SK-N-SH (cell line): ENCODE measurements around the gene CLEC4E. TPM values are rescaled to one million over a fixed set of nuclear protein-coding genes. Genes with fewer than 3 reads are reported as not detected.

Experiments
- CTCF ChIA-PET: fragments of 300-600, 350-600 bp; formaldehyde crosslinking; extraction: SDS; loops from one replicate; lab custom pipeline; 2021; lab: Yijun Ruan, JAX
- POLR2A ChIA-PET: fragments of 350-600 bp; sonication (Branson Sonifier 250); formaldehyde crosslinking; extraction: SDS; loops from one replicate; lab custom pipeline; 2020; ENCODE audit warnings: antibody characterized with exemption, inconsistent platforms; lab: Yijun Ruan, JAX
- DNase-seq: peaks from one replicate; pipeline ENCODE4 v3.0.0; 2012
- H2AFZ ChIP-seq: fragments of 200-600 bp; sonication (generic); 2 replicates; pipeline ENCODE4 v1.8.1; 2016; ENCODE audit warnings: antibody characterized with exemption, mild to moderate bottlenecking, low read depth
- H3F3A ChIP-seq: fragments of 200-600 bp; sonication (generic); replicated peaks from 2 replicates; pipeline ENCODE3; 2016; ENCODE audit warnings: antibody characterized with exemption, mild to moderate bottlenecking; ENCODE audit not compliant: insufficient read depth
- H3K27ac ChIP-seq, 2 experiments: fragments of 200-500 bp in 1 of 2; fragments of 200-600 bp in 1 of 2; sonication (Bioruptor generic) in 1 of 2; sonication (generic), shearing (Covaris generic) in 1 of 2; 2 replicates each; pipeline versions ENCODE4 v1.5.1 to v1.6.1; 2014 to 2016; ENCODE audit warnings: low read depth in 2 of 2, inconsistent platforms in 1 of 2, low read length in 1 of 2, mild to moderate bottlenecking in 1 of 2, mixed read lengths in 1 of 2
- H3K27me3 ChIP-seq: fragments of 200-600 bp; sonication (generic), shearing (Covaris generic); 2 replicates; pipeline ENCODE4 v1.6.1; 2016; ENCODE audit warnings: mixed run types; ENCODE audit not compliant: insufficient read depth
- H3K36me3 ChIP-seq, 2 experiments: fragments of 200-500 bp in 1 of 2; fragments of 200-600 bp in 1 of 2; sonication (Bioruptor generic) in 1 of 2; sonication (generic) in 1 of 2; replicated peaks in 1 of 2; 2 replicates each; pipeline versions ENCODE3 to v1.5.1; 2014 to 2016; ENCODE audit warnings: low read length in 1 of 2, mild to moderate bottlenecking in 1 of 2; ENCODE audit not compliant: insufficient read depth in 2 of 2, control insufficient read depth in 1 of 2
- H3K4me1 ChIP-seq, 2 experiments: fragments of 200-500 bp in 1 of 2; fragments of 200-600 bp in 1 of 2; sonication (Bioruptor generic) in 1 of 2; sonication (generic), shearing (Covaris generic) in 1 of 2; 2 replicates each; pipeline versions ENCODE4 v1.5.1 to v1.6.1; 2014 to 2016; ENCODE audit warnings: low read depth in 1 of 2, low read length in 1 of 2, mixed run types in 1 of 2; ENCODE audit not compliant: insufficient read depth in 2 of 2, control insufficient read depth in 1 of 2
- H3K4me2 ChIP-seq: fragments of 200-600 bp; sonication (generic), shearing (Covaris generic); 2 replicates; pipeline ENCODE4 v1.6.1; 2017; ENCODE audit warnings: mixed run types
- H3K4me3 ChIP-seq, 2 experiments: fragments of 200-500 bp in 1 of 2; fragments of 200-600 bp in 1 of 2; sonication (Bioruptor generic) in 1 of 2; sonication (generic), shearing (Covaris generic) in 1 of 2; 2 replicates each; pipeline versions ENCODE4 v1.5.1 to v1.8.1; 2014 to 2016; ENCODE audit warnings: low read depth in 2 of 2, inconsistent platforms in 1 of 2, low read length in 1 of 2, mild to moderate bottlenecking in 1 of 2, mixed read lengths in 1 of 2, moderate library complexity in 1 of 2
- H3K79me2 ChIP-seq: fragments of 200-600 bp; sonication (generic); 2 replicates; pipeline ENCODE4 v1.8.1; 2017; ENCODE audit warnings: mild to moderate bottlenecking; ENCODE audit not compliant: insufficient read depth
- H3K9ac ChIP-seq: fragments of 200-600 bp; sonication (generic); 2 replicates; pipeline ENCODE4 v1.6.1; 2017; ENCODE audit warnings: mixed run types
- H3K9me2 ChIP-seq: fragments of 200-600 bp; sonication (generic); 2 replicates; pipeline ENCODE4 v1.6.1; 2017; ENCODE audit warnings: mixed run types
- H3K9me3 ChIP-seq: fragments of 200-600 bp; sonication (generic); 2 replicates; pipeline ENCODE4 v1.6.1; 2017; ENCODE audit warnings: mixed run types, mild to moderate bottlenecking, moderate library complexity
- H4K20me1 ChIP-seq: fragments of 200-600 bp; sonication (generic); 2 replicates; pipeline ENCODE4 v1.6.1; 2017; ENCODE audit warnings: mild to moderate bottlenecking, mixed run types; ENCODE audit not compliant: insufficient read depth
- CHD2 ChIP-seq: fragments of 150-350 bp; IDR thresholded peaks from 2 replicates; pipeline ENCODE4 v1.6.1; 2018; ENCODE audit warnings: low read length; ENCODE audit not compliant: partially characterized antibody
- GATA2 ChIP-seq: sonication (generic); formaldehyde crosslinking; IDR thresholded peaks from 2 replicates; pipeline ENCODE4 v1.5.0; 2020; ENCODE audit warnings: mild to moderate bottlenecking, missing genetic modification reagents
- IRF3 ChIP-seq: fragments of 150-350 bp; IDR thresholded peaks from 2 replicates; pipeline ENCODE4 v1.6.1; 2016; ENCODE audit warnings: mild to moderate bottlenecking, low read depth, low read length
- NRF1 ChIP-seq: IDR thresholded peaks from 2 replicates; pipeline ENCODE4 v1.6.1; 2012; ENCODE audit warnings: low read depth, mild to moderate bottlenecking, low read length
- REST ChIP-seq: IDR thresholded peaks from 2 replicates; pipeline ENCODE4 v1.6.1; 2012; ENCODE audit warnings: mild to moderate bottlenecking, low read depth, low read length, moderate library complexity
- RFX5 ChIP-seq: IDR thresholded peaks from 2 replicates; pipeline ENCODE4 v1.6.1; 2012; ENCODE audit warnings: mild to moderate bottlenecking, improper control_type of control experiment, low read length
- RXRA ChIP-seq: IDR thresholded peaks from 2 replicates; pipeline ENCODE4 v1.4.0; 2012; ENCODE audit warnings: low read depth, mild to moderate bottlenecking, borderline replicate concordance
- SIN3A ChIP-seq: IDR thresholded peaks from 2 replicates; pipeline ENCODE4 v1.6.1; 2012; ENCODE audit warnings: low read depth, mild to moderate bottlenecking, low read length, moderate library complexity, borderline replicate concordance
- YY1 ChIP-seq: IDR thresholded peaks from 2 replicates; pipeline ENCODE4 v1.4.0; 2012; ENCODE audit warnings: low read depth, mild to moderate bottlenecking
- ZBTB33 ChIP-seq: IDR thresholded peaks from 2 replicates; pipeline ENCODE4 v1.4.0; 2012; ENCODE audit warnings: low read depth, borderline replicate concordance
- WGBS: methylation state at CpG from one replicate; pipeline ENCODE4 v1.1.6; 2017; ENCODE audit warnings: low lambda C conversion rate; 5-methylcytosine and 5-hydroxymethylcytosine counted together
- polyA plus RNA-seq, 3 experiments: library from polyadenylated mRNA; depleted of rRNA; stranded (reverse); fragments of >200 nt; gene quantifications; 2 replicates each; pipeline ENCODE4 v1.2.3, GENCODE V29; 2012
- TF ChIP-seq, protein P1 (sequence below): fragments of 150-350 bp; IDR thresholded peaks from 2 replicates; pipeline ENCODE4 v1.6.1; 2017; ENCODE audit warnings: antibody characterized with exemption, low read length, low read depth, borderline replicate concordance

Gene CLEC4E
- polyA plus RNA-seq, 1 of the 3 experiments (the other 2 are of a cell fraction): not detected

GRCh38 chr12:8519171-8519570 is 21.5 kb downstream of the CLEC4E start:
- H3K27ac ChIP-seq: no peak overlapping the region
- H3K4me2 ChIP-seq: no peak overlapping the region
- H3K36me3 ChIP-seq: no peaks in the 10 kb centered on the region
- H3K4me3 ChIP-seq: no peak overlapping the region
- H3K9me2 ChIP-seq: no peaks in the 10 kb centered on the region
- H3F3A ChIP-seq: no peaks in the 10 kb centered on the region
- POLR2A ChIA-PET: no interaction called here
- no peaks in the 10 kb centered on the region for H3K4me1 ChIP-seq
- TF ChIP-seq SIN3A: no peak
- no peak for TF ChIP-seq YY1
- no peak for TF ChIP-seq CHD2
- CTCF ChIA-PET: no interaction called here
- H3K27me3 ChIP-seq: no peaks in the 10 kb centered on the region
- whole genome bisulfite sequencing: 2% methylated on average over 4 of the region's 4 CpGs
- no peak overlapping the region for H3K9ac ChIP-seq
- DNase-seq: no peak
- H3K9me3 ChIP-seq: no peaks in the 10 kb centered on the region
- H4K20me1 ChIP-seq: no peaks in the 10 kb centered on the region
- no peaks in the 10 kb centered on the region for H3K79me2 ChIP-seq
- H2AFZ ChIP-seq: no peak overlapping the region

DNA sequence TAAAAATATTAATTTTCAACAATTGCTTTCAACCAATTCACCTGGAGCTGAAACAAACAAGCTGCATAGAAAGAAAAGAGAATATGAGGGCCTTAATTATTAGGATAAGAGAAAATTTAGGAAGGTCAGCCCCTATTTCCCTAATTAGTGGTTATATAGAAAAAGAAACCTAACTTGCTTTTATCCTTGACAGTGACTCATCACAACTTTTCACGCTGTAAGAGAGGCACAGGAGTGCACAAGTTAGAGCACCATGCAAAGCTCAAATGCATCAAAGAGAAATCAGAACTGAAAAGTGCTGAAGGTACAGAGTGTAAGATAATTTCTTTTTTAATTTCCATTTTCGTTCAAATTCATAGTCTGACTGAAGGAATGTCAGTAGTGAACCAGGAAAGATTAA is 22.7 kb downstream of the CLEC4E start:
- Histone ChIP-seq H3F3A (no peaks in the 10 kb centered on the region), H3K9me2 (no peaks in the 10 kb centered on the region), H4K20me1 (no peaks in the 10 kb centered on the region), H2AFZ (no peak overlapping the region), H3K4me2 (no peak overlapping the region), H3K36me3 (no peaks in the 10 kb centered on the region), H3K27ac (no peak overlapping the region), H3K79me2 (no peaks in the 10 kb centered on the region), H3K9ac (no peak overlapping the region), H3K4me1 (no peaks in the 10 kb centered on the region), H3K9me3 (no peaks in the 10 kb centered on the region), H3K27me3 (no peaks in the 10 kb centered on the region), H3K4me3 (no peak overlapping the region)
- WGBS: 19% methylated on average over 2 of the region's 2 CpGs
- no peak for TF ChIP-seq REST
- TF ChIP-seq RFX5: no peak
- TF ChIP-seq IRF3: no peak
- TF ChIP-seq GATA2 (CRISPR knock-in tag): no peak
- TF ChIP-seq ZBTB33: no peak
- no peak for TF ChIP-seq RXRA
- no peak for TF ChIP-seq NRF1
- TF ChIP-seq, protein P1, sequence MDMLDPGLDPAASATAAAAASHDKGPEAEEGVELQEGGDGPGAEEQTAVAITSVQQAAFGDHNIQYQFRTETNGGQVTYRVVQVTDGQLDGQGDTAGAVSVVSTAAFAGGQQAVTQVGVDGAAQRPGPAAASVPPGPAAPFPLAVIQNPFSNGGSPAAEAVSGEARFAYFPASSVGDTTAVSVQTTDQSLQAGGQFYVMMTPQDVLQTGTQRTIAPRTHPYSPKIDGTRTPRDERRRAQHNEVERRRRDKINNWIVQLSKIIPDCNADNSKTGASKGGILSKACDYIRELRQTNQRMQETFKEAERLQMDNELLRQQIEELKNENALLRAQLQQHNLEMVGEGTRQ: no peak
- TF ChIP-seq CHD2: no peak
- POLR2A ChIA-PET: no interaction called here
- DNase-seq: no peak
- CTCF ChIA-PET: interaction anchor here (1.2 kb wide), 1 partner anchor 26 kb away, joined by 8 read pairs; no protein-coding TSS in a partner anchor
